ENCODE data around the gene DEXI. TPM values are rescaled to one million over a fixed set of nuclear protein-coding genes. Genes with fewer than 3 reads are reported as not detected.

Gene DEXI
- total RNA-seq (2016; rRNA removed; fragmentation: Illumina TruSeq; extraction: Trizol): 57.9 and 70.4 TPM in 2 replicates
- 68.6 and 86.7 TPM in 2 replicates for total RNA-seq (2016; cell fraction: cytosol; rRNA removed; fragmentation: Illumina TruSeq; extraction: Trizol; ENCODE audit: low read depth)
- total RNA-seq (2016; cell fraction: insoluble cytoplasmic fraction; rRNA removed; fragmentation: Illumina TruSeq; extraction: Trizol): 54.1 and 71.8 TPM in 2 replicates
- total RNA-seq (2016; cell fraction: membrane; rRNA removed; fragmentation: Illumina TruSeq; extraction: Trizol): 117 and 144 TPM in 2 replicates
- total RNA-seq (2016; cell fraction: nucleus; rRNA removed; fragmentation: Illumina TruSeq; extraction: Trizol): 35.4 and 46.3 TPM in 2 replicates
- polyA plus RNA-seq (2011; rRNA removed): 51.5 and 54.4 TPM in 2 replicates
- 69.5 and 78.6 TPM in 2 replicates for polyA plus RNA-seq (2011; cell fraction: cytosol; rRNA removed)
- 40.4 and 50.2 TPM in 2 replicates for polyA plus RNA-seq (2011; cell fraction: nucleus; rRNA removed)
- 45.6 and 55.0 TPM in 2 replicates for polyA plus RNA-seq (2012)
- polyA plus RNA-seq (2016; cell fraction: cytosol; fragmentation: Illumina TruSeq; extraction: Trizol; ENCODE audit: low read depth): 70.9 and 88.4 TPM in 2 replicates
- 58.1 and 70.0 TPM in 2 replicates for polyA plus RNA-seq (2016; cell fraction: insoluble cytoplasmic fraction; fragmentation: Illumina TruSeq; extraction: Trizol; ENCODE audit: low read depth)
- polyA plus RNA-seq (2016; cell fraction: membrane; fragmentation: Illumina TruSeq; extraction: Trizol; ENCODE audit: low read depth): 120 and 124 TPM in 2 replicates
- polyA plus RNA-seq (2016; cell fraction: nucleus; fragmentation: Illumina TruSeq; extraction: Trizol; ENCODE audit: insufficient read depth, low read depth): 60.2 and 65.5 TPM in 2 replicates
- 31.7 and 71.0 TPM in 2 replicates for polyA minus RNA-seq (2011; rRNA and poly(A)+ RNA removed; ENCODE audit: low replicate concordance)
- 34.2 and 35.1 TPM in 2 replicates for polyA minus RNA-seq (2011; cell fraction: cytosol; rRNA and poly(A)+ RNA removed)
- polyA minus RNA-seq (2011; cell fraction: nucleus; rRNA and poly(A)+ RNA removed): 24.7 and 27.7 TPM in 2 replicates
- Bru-seq, nascent RNA: percentile 87 among the genes with signal in this experiment
- BruChase-seq, experiment 1, labeled RNA remaining after a 6-hour chase: percentile 78 among the genes with signal in this experiment
- percentile 76 among the genes with signal in this experiment for BruChase-seq, experiment 2, labeled RNA remaining after a 2-hour chase
- long read RNA-seq, experiment 1, full-length matches to known transcripts: 32 of 34 reads
- long read RNA-seq, experiment 1, partial matches to known transcripts: 1 of 34 reads
- long read RNA-seq, experiment 1, other reads (novel, unspliced or antisense): 1 of 34 reads
- long read RNA-seq, experiment 2, full-length matches to known transcripts: 208 of 230 reads
- long read RNA-seq, experiment 2, partial matches to known transcripts: 0 of 230 reads
- long read RNA-seq, experiment 2, other reads (novel, unspliced or antisense): 22 of 230 reads

DNA sequence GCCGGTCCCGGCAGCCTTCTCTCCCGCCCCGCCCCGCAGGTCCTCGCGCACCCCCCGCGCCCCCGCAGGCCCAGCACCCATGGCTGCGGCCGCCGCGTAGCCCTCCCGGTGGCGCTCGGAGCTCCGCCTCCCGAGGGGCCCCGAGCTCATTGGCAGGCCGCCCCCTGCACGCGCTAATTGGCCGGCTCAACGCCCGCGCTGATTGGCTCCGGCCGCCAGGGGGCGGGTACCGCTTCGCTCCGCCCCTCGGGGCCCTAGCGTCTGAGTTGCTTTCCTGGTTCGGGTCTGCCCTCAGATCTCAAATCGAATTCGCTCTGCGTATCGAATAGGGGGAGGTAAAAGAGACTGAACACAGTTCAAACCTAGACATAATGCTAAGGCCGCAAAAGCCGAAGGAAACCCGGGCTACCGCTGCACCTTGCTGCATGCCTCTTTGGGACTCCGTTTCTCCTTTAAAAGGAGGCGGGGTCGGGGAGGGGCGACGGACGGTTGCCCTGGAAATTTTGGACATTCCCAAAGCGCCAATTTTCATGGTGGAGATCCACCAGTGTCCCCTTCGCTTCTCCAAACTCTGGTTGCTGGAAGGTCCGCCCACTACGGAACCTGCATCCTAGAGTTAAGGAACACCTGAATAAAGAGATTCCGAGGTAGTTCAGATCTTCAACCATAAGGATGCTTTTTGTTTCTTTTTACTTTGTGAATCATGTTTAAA is at the start of gene DEXI:
Gene DEXI, minus strand, starts transcription at position 117 of the 712 bp plus-strand sequence. CDS start 463 bp downstream, outside the sequence.
- H3K9me3 ChIP-seq (ENCODE audit: low read length): no peaks in the 10 kb centered on the region
- H3K36me3 ChIP-seq (replicated peaks in 1 of 2; ENCODE audit: control insufficient read depth in 1 of 2, insufficient read depth in 2 of 2, low read length in 2 of 2): no peaks in the 10 kb centered on the region; a peak in 2 of 5 replicates
- peak within 1 kb of the TSS; percentile 70 to 82 (median 76) for H3K4me3 ChIP-seq (replicated peaks in 1 of 3; ENCODE audit: insufficient read depth in 1 of 3, low read depth in 2 of 3, low read length in 3 of 3)
- H3K27me3 ChIP-seq (ENCODE audit: control insufficient read depth in 1 of 2, insufficient read depth in 2 of 2, low read length in 2 of 2): no peaks in the 10 kb centered on the region; a peak in 1 of 5 replicates
- peak; percentile 92 for DNase-seq (ENCODE audit: low spot score)
- H3K4me2 ChIP-seq (ENCODE audit: low read depth, low read length): peak within 1 kb of the TSS; percentile 97
- H3K4me1 ChIP-seq (ENCODE audit: insufficient read depth, low read length): peaks cover 72% of the 10 kb centered on the region
- WGBS (ENCODE audit: low lambda C conversion rate): 15% methylated on average over 30 of the region's 55 CpGs
- peak within 1 kb of the TSS; percentile 68 for H3K27ac ChIP-seq (ENCODE audit: extremely low read length, insufficient read depth, low read length)
- intact Hi-C loops (cut with micrococcal nuclease; ENCODE audit: unreplicated experiment): no loop called here
- peaks cover 38% of the 10 kb centered on the region for H4K20me1 ChIP-seq (ENCODE audit: insufficient read depth, low read length)
- in situ Hi-C loops (cut with HindIII; ENCODE audit: extremely low pct_ligation_motif_present, low pct_unique_long_range_greater_than_20kb): no loop called here
- peak within 1 kb of the TSS; percentile 89 for H2AFZ ChIP-seq (ENCODE audit: low read length)
- BruUV-seq (replicated peaks): no TSS peak
- H3K9ac ChIP-seq (ENCODE audit: insufficient read depth, low read depth, low read length): peak within 1 kb of the TSS; percentile 83
- ChIA-PET CTCF (ENCODE audit: low intra/inter-chr PET ratio, low total read pairs) (no interaction called here), POLR2A (interaction anchor here (0.5 to 4.5 kb wide), 19 partner anchors 7 to 1019 kb away, joined by 3 to 60 read pairs (median 4); partner anchors contain the start of genes ATF7IP2, NUBP1, SOCS1 and TXNDC11)
- FAIRE-seq: peak; percentile 56
- H3K79me2 ChIP-seq (ENCODE audit: insufficient read depth, low read length): peaks cover 59% of the 10 kb centered on the region
- ATAC-seq: peak; percentile 84
- TF ChIP-seq ZNF547 (CRISPR knock-in tag; IDR thresholded peaks at IDR 0.05) (no peak), ZNF737 (CRISPR knock-in tag; IDR thresholded peaks at IDR 0.05; ENCODE audit: borderline replicate concordance) (no peak), SMARCC2 (IDR thresholded peaks at IDR 0.05) (no peak), KLF11 (CRISPR knock-in tag; IDR thresholded peaks at IDR 0.05) (peak; percentile 63; the same call in 1 of the 2 replicates)
- TF ChIP-seq, protein P1, sequence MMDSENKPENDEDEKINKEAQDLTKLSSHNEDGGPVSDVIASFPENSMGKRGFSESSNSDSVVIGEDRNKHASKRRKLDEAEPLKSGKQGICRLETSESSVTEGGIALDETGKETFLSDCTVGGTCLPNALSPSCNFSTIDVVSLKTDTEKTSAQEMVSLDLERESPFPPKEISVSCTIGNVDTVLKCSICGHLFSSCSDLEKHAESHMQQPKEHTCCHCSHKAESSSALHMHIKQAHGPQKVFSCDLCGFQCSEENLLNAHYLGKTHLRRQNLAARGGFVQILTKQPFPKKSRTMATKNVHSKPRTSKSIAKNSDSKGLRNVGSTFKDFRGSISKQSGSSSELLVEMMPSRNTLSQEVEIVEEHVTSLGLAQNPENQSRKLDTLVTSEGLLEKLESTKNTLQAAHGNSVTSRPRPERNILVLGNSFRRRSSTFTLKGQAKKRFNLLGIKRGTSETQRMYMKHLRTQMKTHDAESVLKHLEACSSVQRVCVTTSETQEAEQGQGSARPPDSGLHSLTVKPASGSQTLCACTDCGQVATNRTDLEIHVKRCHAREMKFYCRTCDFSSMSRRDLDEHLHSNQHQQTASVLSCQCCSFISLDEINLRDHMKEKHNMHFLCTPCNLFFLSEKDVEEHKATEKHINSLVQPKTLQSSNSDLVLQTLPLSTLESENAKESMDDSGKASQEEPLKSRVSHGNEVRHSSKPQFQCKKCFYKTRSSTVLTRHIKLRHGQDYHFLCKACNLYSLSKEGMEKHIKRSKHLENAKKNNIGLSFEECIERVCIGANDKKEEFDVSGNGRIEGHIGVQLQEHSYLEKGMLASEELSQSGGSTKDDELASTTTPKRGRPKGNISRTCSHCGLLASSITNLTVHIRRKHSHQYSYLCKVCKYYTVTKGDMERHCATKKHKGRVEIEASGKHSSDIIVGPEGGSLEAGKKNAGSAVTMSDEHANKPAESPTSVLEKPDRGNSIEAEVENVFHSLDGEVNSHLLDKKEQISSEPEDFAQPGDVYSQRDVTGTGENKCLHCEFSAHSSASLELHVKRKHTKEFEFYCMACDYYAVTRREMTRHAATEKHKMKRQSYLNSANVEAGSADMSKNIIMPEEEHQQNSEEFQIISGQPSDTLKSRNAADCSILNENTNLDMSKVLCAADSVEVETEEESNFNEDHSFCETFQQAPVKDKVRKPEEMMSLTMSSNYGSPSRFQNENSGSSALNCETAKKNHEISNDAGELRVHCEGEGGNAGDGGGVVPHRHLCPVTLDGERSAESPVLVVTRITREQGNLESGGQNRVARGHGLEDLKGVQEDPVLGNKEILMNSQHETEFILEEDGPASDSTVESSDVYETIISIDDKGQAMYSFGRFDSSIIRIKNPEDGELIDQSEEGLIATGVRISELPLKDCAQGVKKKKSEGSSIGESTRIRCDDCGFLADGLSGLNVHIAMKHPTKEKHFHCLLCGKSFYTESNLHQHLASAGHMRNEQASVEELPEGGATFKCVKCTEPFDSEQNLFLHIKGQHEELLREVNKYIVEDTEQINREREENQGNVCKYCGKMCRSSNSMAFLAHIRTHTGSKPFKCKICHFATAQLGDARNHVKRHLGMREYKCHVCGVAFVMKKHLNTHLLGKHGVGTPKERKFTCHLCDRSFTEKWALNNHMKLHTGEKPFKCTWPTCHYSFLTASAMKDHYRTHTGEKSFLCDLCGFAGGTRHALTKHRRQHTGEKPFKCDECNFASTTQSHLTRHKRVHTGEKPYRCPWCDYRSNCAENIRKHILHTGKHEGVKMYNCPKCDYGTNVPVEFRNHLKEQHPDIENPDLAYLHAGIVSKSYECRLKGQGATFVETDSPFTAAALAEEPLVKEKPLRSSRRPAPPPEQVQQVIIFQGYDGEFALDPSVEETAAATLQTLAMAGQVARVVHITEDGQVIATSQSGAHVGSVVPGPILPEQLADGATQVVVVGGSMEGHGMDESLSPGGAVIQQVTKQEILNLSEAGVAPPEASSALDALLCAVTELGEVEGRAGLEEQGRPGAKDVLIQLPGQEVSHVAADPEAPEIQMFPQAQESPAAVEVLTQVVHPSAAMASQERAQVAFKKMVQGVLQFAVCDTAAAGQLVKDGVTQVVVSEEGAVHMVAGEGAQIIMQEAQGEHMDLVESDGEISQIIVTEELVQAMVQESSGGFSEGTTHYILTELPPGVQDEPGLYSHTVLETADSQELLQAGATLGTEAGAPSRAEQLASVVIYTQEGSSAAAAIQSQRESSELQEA (CRISPR knock-in tag; IDR thresholded peaks at IDR 0.05; ENCODE audit: not compliant biosample characterization): no peak
- TF ChIP-seq, protein P2, sequence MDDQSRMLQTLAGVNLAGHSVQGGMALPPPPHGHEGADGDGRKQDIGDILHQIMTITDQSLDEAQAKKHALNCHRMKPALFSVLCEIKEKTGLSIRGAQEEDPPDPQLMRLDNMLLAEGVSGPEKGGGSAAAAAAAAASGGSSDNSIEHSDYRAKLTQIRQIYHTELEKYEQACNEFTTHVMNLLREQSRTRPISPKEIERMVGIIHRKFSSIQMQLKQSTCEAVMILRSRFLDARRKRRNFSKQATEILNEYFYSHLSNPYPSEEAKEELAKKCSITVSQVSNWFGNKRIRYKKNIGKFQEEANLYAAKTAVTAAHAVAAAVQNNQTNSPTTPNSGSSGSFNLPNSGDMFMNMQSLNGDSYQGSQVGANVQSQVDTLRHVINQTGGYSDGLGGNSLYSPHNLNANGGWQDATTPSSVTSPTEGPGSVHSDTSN (CRISPR knock-in tag; IDR thresholded peaks at IDR 0.05; ENCODE audit: borderline replicate concordance): no peak
